Progenitor cell of endocrine pancreas (in vitro differentiated cells): Measurements from ENCODE around the gene ANKRD65. TPM values are rescaled to one million over a fixed set of nuclear protein-coding genes. Genes with fewer than 3 reads are reported as not detected.

Source experiments
- DNase-seq: peaks from one replicate; pipeline ENCODE4 v3.0.0; 2021; ENCODE audit warnings: low spot score; ENCODE audit not compliant: unreplicated experiment
- H3K27ac Mint-ChIP-seq: 2 replicates; pipeline ENCODE4 v1.8.0; 2021; ENCODE audit warnings: mild to moderate bottlenecking, moderate library complexity, mixed read lengths
- H3K27me3 Mint-ChIP-seq: 2 replicates; pipeline ENCODE4 v1.8.0; 2021; ENCODE audit warnings: mixed read lengths
- H3K36me3 Mint-ChIP-seq: 2 replicates; pipeline ENCODE4 v1.8.0; 2022; ENCODE audit warnings: mixed read lengths; ENCODE audit not compliant: insufficient read depth
- H3K4me1 Mint-ChIP-seq: 2 replicates; pipeline ENCODE4 v1.8.0; 2021; ENCODE audit warnings: low read depth, mixed read lengths
- H3K4me3 Mint-ChIP-seq: 2 replicates; pipeline ENCODE4 v1.8.0; 2021; ENCODE audit warnings: low read depth, mild to moderate bottlenecking, moderate library complexity, mixed read lengths
- H3K9me3 Mint-ChIP-seq: 2 replicates; pipeline ENCODE4 v1.8.0; 2021; ENCODE audit warnings: low read depth, mixed read lengths
- total RNA-seq: library from RNA; stranded (reverse); gene quantifications from 2 replicates; pipeline ENCODE4 v1.2.1, GENCODE V29; 2021
- TF ChIP-seq, protein P1 (sequence below): fragments of 200-600 bp; sonication (generic); IDR thresholded peaks from one replicate; pipeline ENCODE4 v1.5.0; 2021; ENCODE audit warnings: antibody characterized with exemption, mild to moderate bottlenecking; ENCODE audit not compliant: unreplicated experiment

Gene ANKRD65
- total RNA-seq, 1 donor from 2014 or later = 15.1 TPM

DNA sequence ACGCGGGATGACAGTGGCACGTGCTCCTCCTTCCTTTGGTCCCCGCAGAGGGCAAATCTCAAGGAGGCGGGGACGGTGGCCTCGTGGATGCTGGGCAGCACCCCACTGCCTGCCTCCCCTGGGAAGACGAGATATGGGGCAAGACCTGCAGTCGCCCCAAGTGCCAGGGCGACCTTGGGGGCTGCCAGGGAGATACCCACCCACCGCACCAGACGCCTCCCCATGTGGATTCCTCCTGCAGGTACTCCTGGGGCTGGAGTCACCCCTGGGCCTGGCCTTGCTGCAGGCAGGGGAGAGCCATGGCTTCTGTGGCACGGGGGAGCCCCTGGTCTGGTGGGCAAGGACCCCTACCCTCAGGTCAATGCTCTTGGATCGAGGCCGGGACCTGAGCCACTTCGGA is 40.2 kb downstream of the ANKRD65 start:
- TF ChIP-seq, protein P1, sequence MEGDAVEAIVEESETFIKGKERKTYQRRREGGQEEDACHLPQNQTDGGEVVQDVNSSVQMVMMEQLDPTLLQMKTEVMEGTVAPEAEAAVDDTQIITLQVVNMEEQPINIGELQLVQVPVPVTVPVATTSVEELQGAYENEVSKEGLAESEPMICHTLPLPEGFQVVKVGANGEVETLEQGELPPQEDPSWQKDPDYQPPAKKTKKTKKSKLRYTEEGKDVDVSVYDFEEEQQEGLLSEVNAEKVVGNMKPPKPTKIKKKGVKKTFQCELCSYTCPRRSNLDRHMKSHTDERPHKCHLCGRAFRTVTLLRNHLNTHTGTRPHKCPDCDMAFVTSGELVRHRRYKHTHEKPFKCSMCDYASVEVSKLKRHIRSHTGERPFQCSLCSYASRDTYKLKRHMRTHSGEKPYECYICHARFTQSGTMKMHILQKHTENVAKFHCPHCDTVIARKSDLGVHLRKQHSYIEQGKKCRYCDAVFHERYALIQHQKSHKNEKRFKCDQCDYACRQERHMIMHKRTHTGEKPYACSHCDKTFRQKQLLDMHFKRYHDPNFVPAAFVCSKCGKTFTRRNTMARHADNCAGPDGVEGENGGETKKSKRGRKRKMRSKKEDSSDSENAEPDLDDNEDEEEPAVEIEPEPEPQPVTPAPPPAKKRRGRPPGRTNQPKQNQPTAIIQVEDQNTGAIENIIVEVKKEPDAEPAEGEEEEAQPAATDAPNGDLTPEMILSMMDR = no peak
- H3K4me3 Mint-ChIP-seq = no peak overlapping the region
- H3K36me3 Mint-ChIP-seq = peaks cover 1% of the 10 kb centered on the region
- H3K4me1 Mint-ChIP-seq = no peaks in the 10 kb centered on the region
- H3K27ac Mint-ChIP-seq = no peak overlapping the region
- DNase-seq = no peak
- no peaks in the 10 kb centered on the region for H3K27me3 Mint-ChIP-seq
- no peaks in the 10 kb centered on the region for H3K9me3 Mint-ChIP-seq

DNA sequence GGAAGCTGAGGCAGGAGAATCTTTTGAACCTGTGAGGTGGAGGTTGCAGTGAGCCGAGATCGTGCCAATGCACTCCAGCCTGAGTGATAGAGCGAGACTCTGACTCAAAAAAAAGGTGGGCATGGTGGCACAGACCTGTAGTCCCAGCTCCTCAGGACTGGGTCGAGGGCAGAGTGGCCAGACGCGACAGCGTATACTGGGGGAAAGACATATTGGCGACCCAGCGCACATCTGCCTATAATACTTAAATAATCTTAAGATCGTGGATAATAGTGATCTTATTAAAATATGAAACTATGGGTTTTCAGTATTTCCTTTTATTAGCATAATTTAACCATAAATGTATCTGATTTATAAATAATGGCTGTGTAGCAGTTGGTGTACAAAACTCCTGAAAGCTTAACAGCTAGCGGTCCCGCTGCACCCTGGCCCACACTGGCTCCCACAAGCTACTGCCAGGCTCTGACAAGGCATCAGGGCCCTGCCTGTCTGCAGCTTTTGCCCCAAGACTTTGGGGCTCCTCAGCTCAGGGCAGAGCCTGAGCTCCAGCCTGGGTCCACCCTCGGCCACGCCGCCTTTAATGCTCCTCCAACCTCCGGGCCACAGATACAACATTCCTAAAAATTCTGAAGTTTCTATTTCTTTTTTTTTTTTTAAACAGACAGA is 43.4 kb downstream of the ANKRD65 start:
- TF ChIP-seq, protein P1 = no peak
- H3K4me3 Mint-ChIP-seq = no peak overlapping the region
- peaks cover 3% of the 10 kb centered on the region for H3K4me1 Mint-ChIP-seq
- H3K27me3 Mint-ChIP-seq = no peaks in the 10 kb centered on the region
- H3K36me3 Mint-ChIP-seq = peaks cover 2% of the 10 kb centered on the region
- no peak for DNase-seq
- H3K9me3 Mint-ChIP-seq = no peaks in the 10 kb centered on the region
- no peak overlapping the region for H3K27ac Mint-ChIP-seq

DNA sequence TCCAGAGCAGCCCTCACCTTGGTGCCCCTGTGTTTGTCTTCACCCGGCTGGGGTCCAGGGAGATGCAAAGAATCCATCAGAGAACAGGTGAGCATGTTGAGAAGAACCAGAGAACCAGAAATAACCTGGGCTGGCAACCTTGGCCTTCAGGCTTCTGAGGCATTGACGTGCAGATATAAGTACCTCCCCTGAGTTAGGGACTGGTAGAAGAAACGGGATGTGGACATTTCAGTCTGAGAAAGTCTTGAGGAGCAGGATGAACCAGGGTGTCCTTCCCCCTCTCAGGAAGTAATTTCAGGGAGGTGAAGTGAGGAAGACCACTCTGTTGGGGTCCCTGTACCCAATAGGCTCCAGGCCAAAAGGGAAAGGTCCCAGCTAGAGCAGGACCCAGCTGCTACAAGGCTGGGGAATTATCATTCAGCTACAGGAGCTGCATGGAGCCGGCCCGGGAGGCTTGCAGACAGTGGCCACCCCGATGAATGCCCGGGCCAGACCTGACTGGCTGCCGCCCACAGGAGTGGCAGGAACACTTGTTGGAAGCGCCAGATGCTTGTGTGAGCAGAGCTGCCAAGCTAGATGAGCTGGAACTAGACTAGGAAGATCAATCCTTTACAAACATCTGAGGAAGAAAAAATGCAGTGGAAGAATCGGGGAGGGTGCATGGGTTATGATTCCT is 44.4 kb downstream of the ANKRD65 start:
- Mint-ChIP-seq H3K9me3 (no peaks in the 10 kb centered on the region), H3K4me1 (peaks cover 3% of the 10 kb centered on the region), H3K4me3 (peak overlapping the region; percentile 56), H3K27me3 (no peaks in the 10 kb centered on the region), H3K27ac (no peak overlapping the region), H3K36me3 (peaks cover 3% of the 10 kb centered on the region)
- TF ChIP-seq, protein P1 = no peak
- no peak for DNase-seq

DNA sequence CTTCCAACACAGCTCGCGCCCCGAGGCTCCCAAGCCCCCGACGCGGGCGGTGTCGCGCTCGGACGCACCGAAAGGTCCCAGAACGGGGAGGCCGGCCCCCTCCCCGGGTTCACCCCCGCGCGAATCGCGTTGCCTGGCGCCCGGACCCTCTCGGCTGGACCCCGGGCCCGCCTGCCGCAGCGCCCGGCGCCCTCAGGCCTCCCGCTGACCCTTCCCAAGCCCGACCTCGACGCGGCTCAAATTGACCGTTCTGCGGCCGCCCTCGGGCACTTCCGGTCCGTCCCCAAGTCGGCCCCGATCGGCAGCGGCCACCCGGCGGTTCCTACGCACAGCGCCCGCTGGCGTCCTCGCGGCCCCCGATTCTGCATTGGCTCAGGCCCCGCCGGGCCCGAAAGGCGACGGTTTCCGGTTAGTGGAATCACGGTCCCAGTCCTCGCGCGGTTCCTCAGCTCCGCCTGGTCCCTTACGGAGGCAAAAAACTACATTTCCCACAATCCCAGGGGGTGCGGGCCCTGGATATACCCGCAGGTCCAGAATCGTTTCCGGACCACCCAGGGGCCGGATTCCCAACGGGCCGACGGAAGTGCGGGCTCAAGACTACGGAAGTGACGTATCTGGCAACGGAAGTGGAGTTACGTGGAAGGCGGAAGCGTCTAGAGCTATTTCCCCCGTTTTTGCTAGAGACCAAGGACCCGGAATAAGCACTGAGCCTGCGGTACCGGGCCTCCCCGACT is 46.0 kb downstream of the ANKRD65 start, which contains the start of gene AURKAIP1:
Gene AURKAIP1 (minus strand): TSS at position 279 of the 734 bp plus-strand sequence. CDS start 451 bp downstream, outside the sequence.
- Mint-ChIP-seq H3K9me3 (no peaks in the 10 kb centered on the region), H3K4me1 (peaks cover 3% of the 10 kb centered on the region), H3K27me3 (no peaks in the 10 kb centered on the region), H3K4me3 (peak within 1 kb of the TSS; percentile 87), H3K36me3 (peaks cover 3% of the 10 kb centered on the region), H3K27ac (peak within 1 kb of the TSS; percentile 96)
- peak; percentile 94 for DNase-seq
- TF ChIP-seq, protein P1 = peak; percentile 39

DNA sequence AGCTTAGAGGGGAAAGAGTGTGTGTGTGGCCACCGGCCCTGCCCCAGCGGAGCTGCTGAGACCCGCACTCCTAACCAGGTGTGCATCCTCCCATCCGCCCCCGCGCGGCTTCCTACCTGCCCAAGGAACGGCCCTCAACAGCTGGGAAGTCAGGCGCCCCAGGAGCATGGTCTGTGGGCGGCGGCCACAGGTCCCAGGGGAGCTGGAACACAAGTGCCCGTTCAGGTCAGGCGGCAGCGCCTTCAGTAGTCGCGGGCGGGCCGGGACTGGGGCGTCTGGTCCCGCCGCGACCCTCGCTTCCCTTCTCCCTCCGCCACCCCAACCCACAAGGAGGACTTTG is 46.5 kb downstream of the ANKRD65 start:
- DNase-seq = no peak
- H3K9me3 Mint-ChIP-seq = no peaks in the 10 kb centered on the region
- peak overlapping the region; percentile 96 for H3K27ac Mint-ChIP-seq
- TF ChIP-seq, protein P1 = no peak
- H3K27me3 Mint-ChIP-seq = no peaks in the 10 kb centered on the region
- H3K4me3 Mint-ChIP-seq = peak overlapping the region; percentile 87
- peaks cover 3% of the 10 kb centered on the region for H3K36me3 Mint-ChIP-seq
- peaks cover 3% of the 10 kb centered on the region for H3K4me1 Mint-ChIP-seq
